Fibroblast of mammary gland (primary cell): ENCODE measurements around the gene PPP4R4.

Experiments
- DNase-seq: peaks from one replicate; pipeline ENCODE4 v3.0.0-alpha.2; 2010; ENCODE audit warnings: low read depth
- H3K4me3 ChIP-seq: 2 replicates; pipeline ENCODE4 v1.5.1; 2011; ENCODE audit warnings: low read depth, mild to moderate bottlenecking, low read length, moderate library complexity; ENCODE audit not compliant: control insufficient read depth
- TF ChIP-seq, protein P1 (sequence below): conservative IDR thresholded peaks from 2 replicates; pipeline ENCODE4 v1.5.1; 2011; ENCODE audit warnings: low read depth, low read length, inconsistent platforms; ENCODE audit not compliant: control insufficient read depth, insufficient read depth

PPP4R4 gene

DNA sequence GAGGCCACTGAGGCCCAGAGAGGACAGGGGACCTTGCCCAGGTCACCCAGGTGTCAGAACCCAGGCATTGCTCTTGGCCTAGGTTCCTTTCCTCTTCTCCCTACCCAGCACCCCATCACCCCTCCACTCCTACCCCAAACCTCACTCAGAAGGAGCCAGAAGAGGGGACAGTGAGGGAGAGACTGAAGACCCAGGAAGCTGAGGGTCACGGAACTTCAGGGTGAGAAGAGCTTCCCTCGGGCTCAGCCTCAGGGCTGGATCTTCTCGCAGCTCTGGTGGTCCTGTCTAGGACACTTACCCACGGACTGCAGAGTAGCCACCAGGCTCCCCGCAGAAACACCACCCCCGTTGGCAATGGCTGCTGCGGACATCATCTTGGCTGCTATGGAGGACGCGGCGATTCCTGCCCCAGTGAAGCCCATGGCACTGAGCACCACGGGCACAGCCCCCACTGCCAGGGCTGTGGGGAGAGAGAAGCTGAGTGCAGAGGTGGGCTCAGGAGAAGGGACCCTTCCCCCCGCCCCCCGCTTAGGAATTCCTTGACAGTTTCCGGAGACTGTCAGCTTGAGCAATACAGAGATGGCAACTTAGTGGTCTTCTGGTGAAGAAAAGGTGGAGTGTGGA lies 45.8 kb upstream of the PPP4R4 start:
- TF ChIP-seq, protein P1, sequence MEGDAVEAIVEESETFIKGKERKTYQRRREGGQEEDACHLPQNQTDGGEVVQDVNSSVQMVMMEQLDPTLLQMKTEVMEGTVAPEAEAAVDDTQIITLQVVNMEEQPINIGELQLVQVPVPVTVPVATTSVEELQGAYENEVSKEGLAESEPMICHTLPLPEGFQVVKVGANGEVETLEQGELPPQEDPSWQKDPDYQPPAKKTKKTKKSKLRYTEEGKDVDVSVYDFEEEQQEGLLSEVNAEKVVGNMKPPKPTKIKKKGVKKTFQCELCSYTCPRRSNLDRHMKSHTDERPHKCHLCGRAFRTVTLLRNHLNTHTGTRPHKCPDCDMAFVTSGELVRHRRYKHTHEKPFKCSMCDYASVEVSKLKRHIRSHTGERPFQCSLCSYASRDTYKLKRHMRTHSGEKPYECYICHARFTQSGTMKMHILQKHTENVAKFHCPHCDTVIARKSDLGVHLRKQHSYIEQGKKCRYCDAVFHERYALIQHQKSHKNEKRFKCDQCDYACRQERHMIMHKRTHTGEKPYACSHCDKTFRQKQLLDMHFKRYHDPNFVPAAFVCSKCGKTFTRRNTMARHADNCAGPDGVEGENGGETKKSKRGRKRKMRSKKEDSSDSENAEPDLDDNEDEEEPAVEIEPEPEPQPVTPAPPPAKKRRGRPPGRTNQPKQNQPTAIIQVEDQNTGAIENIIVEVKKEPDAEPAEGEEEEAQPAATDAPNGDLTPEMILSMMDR = no peak
- H3K4me3 ChIP-seq = peak overlapping the region; percentile 63
- no peak for DNase-seq

DNA sequence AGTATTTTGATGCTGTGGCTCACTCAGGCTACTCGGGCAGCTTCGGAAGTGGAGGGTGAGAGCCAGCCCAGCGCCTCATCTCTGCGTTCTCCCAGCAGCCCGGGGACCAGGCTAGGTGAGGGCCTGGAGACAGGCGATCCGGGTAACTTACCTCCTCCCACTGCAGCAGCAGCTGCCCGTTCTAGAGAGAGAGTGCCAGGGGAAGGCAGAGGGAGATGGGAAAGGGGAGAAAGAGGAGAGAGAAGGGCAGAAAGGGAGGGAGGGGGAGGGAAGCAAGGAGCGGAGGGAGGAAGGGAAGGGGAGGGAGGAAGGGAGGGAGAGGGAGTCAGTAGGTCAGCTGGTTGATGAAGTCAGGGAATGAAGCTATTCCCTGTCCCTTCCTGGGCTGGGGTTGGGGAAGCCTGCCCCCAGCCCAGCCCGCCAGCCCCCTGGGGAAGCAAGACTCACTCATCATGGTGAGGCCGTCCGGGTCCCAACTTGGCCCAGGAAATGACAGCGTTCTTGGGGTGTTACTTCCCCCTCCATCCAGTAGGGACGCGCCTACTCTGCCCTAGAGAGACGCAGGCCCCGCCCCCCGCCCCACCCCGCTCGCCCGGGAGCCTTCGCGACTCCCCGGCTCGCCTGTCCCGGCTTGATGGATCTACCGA lies 44.9 kb upstream of the PPP4R4 start, which contains the start of gene IFI27L2:
Gene IFI27L2, minus strand, starts transcription at position 494 of the 647 bp plus-strand sequence. Its CDS starts 40 bp downstream, at position 454.
- TF ChIP-seq, protein P1 = peak; percentile 24
- peak; percentile 82 for DNase-seq
- peak within 1 kb of the TSS; percentile 63 for H3K4me3 ChIP-seq

DNA sequence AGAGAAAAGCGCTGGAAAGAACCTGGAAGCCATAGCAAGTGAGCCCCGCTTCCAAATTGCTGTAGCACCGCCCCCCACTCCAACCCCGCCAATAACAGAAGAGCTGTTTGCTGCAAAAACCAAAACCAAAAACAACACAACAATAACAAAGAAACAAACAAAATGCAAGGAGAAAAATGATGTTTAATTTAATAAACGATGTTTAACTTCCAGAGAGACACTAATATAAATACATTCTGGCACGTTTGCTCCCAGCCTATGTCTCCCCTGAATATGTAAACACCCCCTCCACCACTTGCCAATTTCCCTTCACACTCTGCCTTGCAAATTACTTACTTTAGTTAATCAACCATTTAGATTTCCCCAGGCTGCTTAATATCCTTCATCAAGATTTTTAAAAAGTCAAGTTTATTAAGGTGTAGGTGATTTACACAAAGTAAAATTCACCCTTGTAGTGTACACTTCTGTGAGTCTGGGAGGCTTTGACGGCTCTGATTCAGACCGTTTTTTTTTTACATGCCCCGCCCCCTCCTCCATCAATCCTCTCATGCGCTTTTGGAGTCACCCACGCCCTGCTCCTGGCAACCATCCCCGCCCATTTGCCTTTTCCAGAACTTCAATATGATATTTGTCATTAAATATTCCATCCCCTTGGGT lies 44.2 kb upstream of the PPP4R4 start:
- H3K4me3 ChIP-seq = peak overlapping the region; percentile 63
- peak; percentile 75 for DNase-seq
- TF ChIP-seq, protein P1 = no peak

DNA sequence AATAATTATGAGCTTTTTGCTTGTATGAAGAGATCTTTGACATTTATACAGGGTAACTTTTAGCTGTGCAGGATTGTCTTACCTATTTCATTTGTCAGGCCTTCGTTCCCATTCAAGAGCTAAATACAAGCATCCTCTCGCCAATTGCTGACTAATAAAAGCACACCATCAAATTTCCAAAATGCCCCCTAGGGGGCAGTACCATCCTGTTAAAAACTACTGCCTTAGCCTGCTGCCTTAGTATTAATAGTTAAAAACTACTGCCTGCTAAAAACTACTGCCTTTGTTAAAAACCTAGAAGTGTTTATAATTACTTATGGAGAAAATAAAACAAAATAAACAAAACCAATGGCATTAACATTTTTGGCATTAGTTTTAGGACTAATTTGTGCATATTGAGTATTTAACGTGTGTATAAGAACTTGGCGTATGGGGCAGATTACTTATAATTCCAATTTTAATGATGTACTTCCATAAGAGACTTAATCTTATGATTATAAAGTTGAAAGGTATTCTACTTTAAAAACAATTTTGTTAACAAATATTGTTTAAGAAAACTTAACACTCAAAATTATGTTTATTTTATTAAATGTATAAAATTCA lies 41.7 kb upstream of the PPP4R4 start:
- TF ChIP-seq, protein P1 = peak; percentile 78
- DNase-seq = peak; percentile 75
- H3K4me3 ChIP-seq = no peak overlapping the region

DNA sequence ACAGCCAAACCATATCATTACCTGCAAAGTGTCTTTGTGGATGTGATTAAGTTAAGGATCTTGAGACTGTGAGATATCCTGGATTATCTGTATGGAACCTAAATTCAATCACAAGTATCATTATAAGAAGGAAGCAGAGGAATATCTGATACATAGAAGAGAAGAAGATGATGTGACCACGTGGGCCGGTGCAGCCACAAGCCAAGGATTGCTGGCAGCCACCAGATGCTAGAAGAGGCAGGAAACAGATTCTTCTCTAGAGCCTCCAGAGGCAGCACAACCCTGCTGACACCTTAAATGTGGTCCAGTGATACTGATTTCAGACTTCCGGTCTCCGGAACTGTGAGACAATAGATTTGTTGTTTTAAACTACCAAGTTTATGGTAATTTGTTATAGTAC lies 38.6 kb upstream of the PPP4R4 start:
- no peak for DNase-seq
- no peak overlapping the region for H3K4me3 ChIP-seq
- TF ChIP-seq, protein P1 = no peak

DNA sequence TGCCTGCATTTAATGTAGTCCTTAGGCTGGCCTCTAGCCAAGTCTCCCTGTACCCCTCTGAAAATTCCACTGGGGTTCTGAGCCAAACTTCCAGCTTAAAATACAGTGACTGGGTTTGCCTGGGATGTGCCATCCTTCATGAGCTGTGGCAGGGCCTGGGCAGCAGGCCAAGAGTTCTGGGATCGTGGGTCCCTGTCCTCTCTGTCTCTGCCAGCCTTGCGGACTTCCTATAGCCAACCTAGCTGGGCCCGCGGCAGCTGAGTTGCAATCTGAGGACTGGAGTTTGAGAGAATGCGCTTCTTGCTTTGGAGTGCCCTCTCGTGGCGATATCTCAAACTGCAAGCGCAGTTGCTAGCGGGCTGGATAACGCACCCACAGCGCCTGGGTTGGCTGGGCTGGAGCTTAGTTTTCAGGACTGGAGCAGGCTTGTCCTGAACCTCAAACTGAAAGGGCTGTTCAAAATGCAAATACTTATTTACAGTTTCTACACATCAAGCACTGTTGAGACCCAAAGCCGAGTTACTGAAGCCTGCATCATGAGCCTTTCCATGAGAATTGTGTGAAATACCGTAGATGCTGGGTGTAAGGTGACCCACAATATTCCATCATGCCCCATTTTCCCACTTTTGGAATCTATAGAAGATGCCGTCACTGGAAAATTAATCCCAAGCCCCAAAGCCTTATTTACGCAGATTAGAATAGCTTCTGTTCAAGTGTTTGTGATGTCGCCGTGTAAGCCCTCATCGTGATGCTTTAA lies 37.4 kb upstream of the PPP4R4 start:
- TF ChIP-seq, protein P1 = peak; percentile 98
- DNase-seq = peak; percentile 80
- no peak overlapping the region for H3K4me3 ChIP-seq
